HepG2 (cell line): ENCODE data around the gene MTF1. TPM values are rescaled to one million over a fixed set of nuclear protein-coding genes. Genes with fewer than 3 reads are reported as not detected.

Experiments
- ATAC-seq: fragments of 200-7000 bp; cut with Tn5 transposase; 3 replicates; pipeline ENCODE4 v1.9.1; 2020; ENCODE audit warnings: mild to moderate bottlenecking, moderate library complexity
- BruUV-seq: library from RNA; stranded (reverse); fragments of 400-500 nt; replicated peaks from 2 replicates; lab custom pipeline; 2021; lab: Mats Ljungman, UMichigan
- CTCF ChIA-PET: fragments of 300-600 bp; formaldehyde crosslinking; extraction: SDS; loops from one replicate; lab custom pipeline; 2021; ENCODE audit warnings: low total read pairs, inconsistent platforms, low intra/inter-chr PET ratio; lab: Yijun Ruan, JAX
- POLR2A ChIA-PET: fragments of 350-600 bp; sonication (Branson Sonifier 250); formaldehyde crosslinking; loops from one replicate; lab custom pipeline; 2020; ENCODE audit warnings: antibody characterized with exemption, inconsistent platforms; lab: Yijun Ruan, JAX
- DNase-seq: peaks from one replicate; pipeline ENCODE4 v3.0.0-alpha.2; 2015; ENCODE audit warnings: low spot score
- FAIRE-seq: peaks from 3 replicates; lab custom pipeline; 2011; peaks lifted over from hg19 to GRCh38; lab: Jason Lieb, UNC
- H2AFZ ChIP-seq: one replicate; pipeline ENCODE4 v1.6.1; 2011; ENCODE audit warnings: low read length, inconsistent platforms
- H3K27ac ChIP-seq: fragments of 300-600 bp; 3 replicates; pipeline ENCODE4 v1.8.0; 2011; ENCODE audit warnings: mixed run types, mild to moderate bottlenecking, mixed read lengths, low read length, inconsistent platforms; ENCODE audit not compliant: insufficient read depth; ENCODE audit errors: extremely low read length
- H3K27me3 ChIP-seq, 2 experiments: fragments of 200-600 bp in 1 of 2; 2 replicates in 1 of 2; 3 replicates in 1 of 2; pipeline versions ENCODE4 v1.6.0 to v1.8.0; 2011; ENCODE audit warnings: low read length in 2 of 2, mild to moderate bottlenecking in 2 of 2, moderate library complexity in 2 of 2, inconsistent platforms in 1 of 2; ENCODE audit not compliant: insufficient read depth in 2 of 2, control insufficient read depth in 1 of 2
- H3K36me3 ChIP-seq, 2 experiments: fragments of 200-600 bp in 1 of 2; replicated peaks in 1 of 2; 2 replicates in 1 of 2; 3 replicates in 1 of 2; pipeline versions ENCODE4 v1.5.1 to v1.8.0; 2011; ENCODE audit warnings: low read length in 2 of 2, inconsistent platforms in 1 of 2; ENCODE audit not compliant: insufficient read depth in 2 of 2, control insufficient read depth in 1 of 2
- H3K4me1 ChIP-seq: 2 replicates; pipeline ENCODE4 v1.5.1; 2012; ENCODE audit warnings: low read length, inconsistent platforms; ENCODE audit not compliant: insufficient read depth
- H3K4me2 ChIP-seq: 2 replicates; pipeline ENCODE4 v1.6.0; 2011; ENCODE audit warnings: low read depth, low read length, inconsistent platforms
- H3K4me3 ChIP-seq, 3 experiments: fragments of 200-600 bp in 1 of 3; sonication (generic), shearing (Covaris generic) in 1 of 3; replicated peaks in 1 of 3; 2 replicates each; pipeline ENCODE4 v1.5.1; 2011 to 2016; ENCODE audit warnings: low read length in 3 of 3, inconsistent platforms in 2 of 3, low read depth in 2 of 3, mild to moderate bottlenecking in 2 of 3, control low read depth in 1 of 3, mixed read lengths in 1 of 3; ENCODE audit not compliant: insufficient read depth in 1 of 3
- H3K79me2 ChIP-seq: one replicate; pipeline ENCODE4 v1.6.1; 2011; ENCODE audit warnings: low read length, inconsistent platforms; ENCODE audit not compliant: insufficient read depth
- H3K9ac ChIP-seq: 2 replicates; pipeline ENCODE4 v1.6.0; 2011; ENCODE audit warnings: mild to moderate bottlenecking, low read depth, low read length, inconsistent platforms; ENCODE audit not compliant: insufficient read depth
- H3K9me3 ChIP-seq: 2 replicates; pipeline ENCODE4 v1.5.1; 2012; ENCODE audit warnings: mild to moderate bottlenecking, low read length
- H4K20me1 ChIP-seq: 2 replicates; pipeline ENCODE4 v1.6.0; 2011; ENCODE audit warnings: inconsistent platforms, mild to moderate bottlenecking, low read length, moderate library complexity; ENCODE audit not compliant: insufficient read depth
- ARID3A ChIP-seq: IDR thresholded peaks from 2 replicates; pipeline ENCODE4 v1.6.1; 2012; ENCODE audit warnings: low read depth, low read length, improper control_type of control experiment
- FOSL1 ChIP-seq: sonication (generic); formaldehyde crosslinking; IDR thresholded peaks from 2 replicates; pipeline ENCODE4 v1.9.0; 2021; ENCODE audit warnings: missing genetic modification reagents, borderline replicate concordance
- HDAC2 ChIP-seq: sonication (generic); formaldehyde crosslinking; IDR thresholded peaks from 2 replicates; pipeline ENCODE4 v1.4.0; 2020; ENCODE audit warnings: missing genetic modification reagents
- MAFG ChIP-seq: sonication (generic); formaldehyde crosslinking; IDR thresholded peaks from 2 replicates; pipeline ENCODE4 v1.5.1; 2020; ENCODE audit warnings: mild to moderate bottlenecking, missing genetic modification reagents
- MIER3 ChIP-seq: IDR thresholded peaks from 2 replicates; pipeline ENCODE4 v1.6.1; 2016; ENCODE audit warnings: missing compliant biosample characterization, borderline replicate concordance
- MYNN ChIP-seq: sonication (generic); formaldehyde crosslinking; IDR thresholded peaks from 2 replicates; pipeline ENCODE4 v1.4.0; 2020; ENCODE audit warnings: mild to moderate bottlenecking, low read depth, missing genetic modification reagents
- PHF20 ChIP-seq: sonication (generic); formaldehyde crosslinking; IDR thresholded peaks from 2 replicates; pipeline ENCODE4 v1.5.0; 2020; ENCODE audit warnings: mild to moderate bottlenecking, missing genetic modification reagents
- SYNCRIP ChIP-seq: fragments of 200-400 bp; formaldehyde crosslinking; IDR thresholded peaks from 2 replicates; pipeline ENCODE4 v1.6.1; 2018; ENCODE audit warnings: mild to moderate bottlenecking, low read depth, low read length; ENCODE audit not compliant: insufficient read depth
- YEATS4 ChIP-seq: sonication (generic); formaldehyde crosslinking; IDR thresholded peaks from 2 replicates; pipeline ENCODE4 v1.4.0; 2020; ENCODE audit warnings: missing genetic modification reagents, borderline replicate concordance
- ZNF263 ChIP-seq: sonication (generic); formaldehyde crosslinking; IDR thresholded peaks from 2 replicates; pipeline ENCODE4 v1.4.0; 2020; ENCODE audit warnings: missing genetic modification reagents
- ZNF350 ChIP-seq: sonication (generic); formaldehyde crosslinking; IDR thresholded peaks from 2 replicates; pipeline ENCODE4 v1.4.0; 2020; ENCODE audit warnings: mild to moderate bottlenecking, low read depth, missing genetic modification reagents, borderline replicate concordance
- ZNF382 ChIP-seq: sonication (generic); formaldehyde crosslinking; IDR thresholded peaks from 2 replicates; pipeline ENCODE4 v1.5.0; 2020; ENCODE audit warnings: missing genetic modification reagents, mild to moderate bottlenecking, borderline replicate concordance
- ZNF546 ChIP-seq: sonication (generic); formaldehyde crosslinking; conservative IDR thresholded peaks from 2 replicates; pipeline ENCODE4 v1.8.1; 2023; ENCODE audit warnings: mild to moderate bottlenecking, missing genetic modification reagents
- WGBS: methylation state at CpG from one replicate; pipeline ENCODE4 v1.1.6; 2017; ENCODE audit warnings: low lambda C conversion rate; 5-methylcytosine and 5-hydroxymethylcytosine counted together
- in situ Hi-C: cut with HindIII; loops from 2 replicates; pipeline ENCODE4 v1.10.0; 2017; ENCODE audit warnings: low pct_unique_long_range_greater_than_20kb; ENCODE audit not compliant: extremely low pct_ligation_motif_present
- intact Hi-C: fragments of 100-400 bp; cut with micrococcal nuclease; formaldehyde crosslinking; loops from one replicate; pipeline ENCODE4 v1.10.0; 2022; ENCODE audit not compliant: unreplicated experiment
- polyA plus RNA-seq, 8 experiments: library from polyadenylated mRNA; depleted of rRNA in 3 of 8; stranded (reverse) in 7 of 8; unstranded in 1 of 8; fragments of >200 nt; fragmentation: Illumina TruSeq in 4 of 8; extraction: Trizol in 4 of 8; gene quantifications; 2 replicates each; pipeline versions ENCODE4 v1.2.1 to v1.2.3, GENCODE V29; 2011 to 2016; ENCODE audit warnings: low read depth in 4 of 8, missing spikeins in 1 of 8, mixed read lengths in 1 of 8; ENCODE audit not compliant: insufficient read depth in 1 of 8
- total RNA-seq, 5 experiments: library from RNA; depleted of rRNA; stranded (reverse); fragments of >200 nt; fragmentation: Illumina TruSeq; extraction: Trizol; gene quantifications; 2 replicates each; pipeline ENCODE4 v1.2.3, GENCODE V29; 2016; ENCODE audit warnings: low read depth in 1 of 5
- TF ChIP-seq, protein P1 (sequence below): sonication (generic); formaldehyde crosslinking; IDR thresholded peaks from 2 replicates; pipeline ENCODE4 v1.5.1; 2020; ENCODE audit warnings: mild to moderate bottlenecking, moderate library complexity, missing genetic modification reagents
- TF ChIP-seq, protein P2 (sequence below): sonication (generic); formaldehyde crosslinking; IDR thresholded peaks from 2 replicates; pipeline ENCODE4 v1.4.0; 2020; ENCODE audit warnings: mild to moderate bottlenecking, low read depth, missing genetic modification reagents
- TF ChIP-seq, protein P3 (sequence below): sonication (generic); formaldehyde crosslinking; IDR thresholded peaks from 2 replicates; pipeline ENCODE4 v1.9.0; 2021; ENCODE audit warnings: missing genetic modification reagents, mild to moderate bottlenecking, borderline replicate concordance

MTF1 gene
- total and polyA plus RNA-seq, 2 of the 13 experiments (the other 11 are each of a cell fraction or from before 2014, with no cell fraction given), result 2.4 to 3.3 TPM

- ChIA-PET POLR2A (no interaction called here), CTCF (no interaction called here)
- H3K4me2 ChIP-seq, result no peak overlapping the region
- no peaks in the 10 kb centered on the region for H3K27me3 ChIP-seq
- no peak overlapping the region for H3K27ac ChIP-seq
- DNase-seq (no peak), FAIRE-seq (no peak), ATAC-seq (no peak)
- no peak overlapping the region for H3K9ac ChIP-seq
- H3K4me3 ChIP-seq, result no peak overlapping the region
- no peak overlapping the region for H2AFZ ChIP-seq
- in situ Hi-C loops, result no loop called here
- BruUV-seq, result no TSS peak
- intact Hi-C loops, result no loop called here
- H3K36me3 ChIP-seq, result peaks cover 22 to 68% of the 10 kb centered on the region in 2 experiments
- no peaks in the 10 kb centered on the region for H3K79me2 ChIP-seq
- H3K4me1 ChIP-seq, result no peaks in the 10 kb centered on the region; the same call in 1 of the 2 replicates
- no peaks in the 10 kb centered on the region for H3K9me3 ChIP-seq
- H4K20me1 ChIP-seq, result no peaks in the 10 kb centered on the region
- WGBS, result 66% methylated on average over 3 of the region's 3 CpGs
- TF ChIP-seq, protein P1, sequence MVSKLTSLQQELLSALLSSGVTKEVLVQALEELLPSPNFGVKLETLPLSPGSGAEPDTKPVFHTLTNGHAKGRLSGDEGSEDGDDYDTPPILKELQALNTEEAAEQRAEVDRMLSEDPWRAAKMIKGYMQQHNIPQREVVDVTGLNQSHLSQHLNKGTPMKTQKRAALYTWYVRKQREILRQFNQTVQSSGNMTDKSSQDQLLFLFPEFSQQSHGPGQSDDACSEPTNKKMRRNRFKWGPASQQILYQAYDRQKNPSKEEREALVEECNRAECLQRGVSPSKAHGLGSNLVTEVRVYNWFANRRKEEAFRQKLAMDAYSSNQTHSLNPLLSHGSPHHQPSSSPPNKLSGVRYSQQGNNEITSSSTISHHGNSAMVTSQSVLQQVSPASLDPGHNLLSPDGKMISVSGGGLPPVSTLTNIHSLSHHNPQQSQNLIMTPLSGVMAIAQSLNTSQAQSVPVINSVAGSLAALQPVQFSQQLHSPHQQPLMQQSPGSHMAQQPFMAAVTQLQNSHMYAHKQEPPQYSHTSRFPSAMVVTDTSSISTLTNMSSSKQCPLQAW, result no peak
- TF ChIP-seq YEATS4 (no peak), MIER3 (CRISPR knock-in tag) (no peak), HDAC2 (CRISPR knock-in tag) (no peak), FOSL1 (no peak), PHF20 (CRISPR knock-in tag) (no peak), SYNCRIP (no peak), ARID3A (no peak), ZNF350 (no peak), ZNF546 (CRISPR knock-in tag) (no peak), ZNF382 (CRISPR knock-in tag) (no peak), ZNF263 (CRISPR knock-in tag) (no peak), MAFG (no peak), MYNN (no peak)
- TF ChIP-seq, protein P2, sequence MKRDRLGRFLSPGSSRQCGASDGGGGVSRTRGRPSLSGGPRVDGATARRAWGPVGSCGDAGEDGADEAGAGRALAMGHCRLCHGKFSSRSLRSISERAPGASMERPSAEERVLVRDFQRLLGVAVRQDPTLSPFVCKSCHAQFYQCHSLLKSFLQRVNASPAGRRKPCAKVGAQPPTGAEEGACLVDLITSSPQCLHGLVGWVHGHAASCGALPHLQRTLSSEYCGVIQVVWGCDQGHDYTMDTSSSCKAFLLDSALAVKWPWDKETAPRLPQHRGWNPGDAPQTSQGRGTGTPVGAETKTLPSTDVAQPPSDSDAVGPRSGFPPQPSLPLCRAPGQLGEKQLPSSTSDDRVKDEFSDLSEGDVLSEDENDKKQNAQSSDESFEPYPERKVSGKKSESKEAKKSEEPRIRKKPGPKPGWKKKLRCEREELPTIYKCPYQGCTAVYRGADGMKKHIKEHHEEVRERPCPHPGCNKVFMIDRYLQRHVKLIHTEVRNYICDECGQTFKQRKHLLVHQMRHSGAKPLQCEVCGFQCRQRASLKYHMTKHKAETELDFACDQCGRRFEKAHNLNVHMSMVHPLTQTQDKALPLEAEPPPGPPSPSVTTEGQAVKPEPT, result no peak
- TF ChIP-seq, protein P3, sequence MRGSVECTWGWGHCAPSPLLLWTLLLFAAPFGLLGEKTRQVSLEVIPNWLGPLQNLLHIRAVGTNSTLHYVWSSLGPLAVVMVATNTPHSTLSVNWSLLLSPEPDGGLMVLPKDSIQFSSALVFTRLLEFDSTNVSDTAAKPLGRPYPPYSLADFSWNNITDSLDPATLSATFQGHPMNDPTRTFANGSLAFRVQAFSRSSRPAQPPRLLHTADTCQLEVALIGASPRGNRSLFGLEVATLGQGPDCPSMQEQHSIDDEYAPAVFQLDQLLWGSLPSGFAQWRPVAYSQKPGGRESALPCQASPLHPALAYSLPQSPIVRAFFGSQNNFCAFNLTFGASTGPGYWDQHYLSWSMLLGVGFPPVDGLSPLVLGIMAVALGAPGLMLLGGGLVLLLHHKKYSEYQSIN (CRISPR knock-in tag), result no peak
Observed at GRCh38 chr1:37836788-37837187, 22.6 kb downstream of the MTF1 start.
